Measurements from ENCODE around the gene LAPTM5.

DNA sequence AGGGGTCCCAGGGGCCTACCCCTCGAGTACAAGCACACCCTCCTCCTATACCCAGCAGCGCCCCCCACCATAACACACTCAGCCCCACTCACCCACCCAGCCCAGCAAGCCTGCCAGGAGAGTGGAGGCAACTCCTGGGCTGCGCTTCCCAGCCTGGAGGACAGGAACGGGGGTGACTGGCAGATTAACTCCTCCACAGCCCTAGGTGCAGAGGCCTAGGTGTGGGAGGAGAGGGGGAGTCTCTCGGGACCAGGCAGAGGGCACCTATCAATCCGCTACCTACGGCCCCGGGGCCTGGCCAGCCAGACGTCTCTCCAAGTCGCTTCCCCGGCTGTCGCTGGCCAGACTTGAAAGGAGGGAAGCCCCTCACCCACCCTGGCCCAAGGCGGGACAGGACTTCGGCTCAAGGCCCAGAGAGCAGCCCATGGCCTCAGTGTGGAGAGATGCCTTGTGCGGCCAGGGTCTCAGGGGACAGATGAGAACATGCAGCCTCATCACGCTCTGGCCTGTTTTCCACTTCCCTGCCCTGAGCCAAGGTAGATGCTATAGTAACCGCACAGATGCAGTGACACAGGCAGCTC, 59.1 kb downstream of the LAPTM5 start:
- TF ChIP-seq, protein P1, sequence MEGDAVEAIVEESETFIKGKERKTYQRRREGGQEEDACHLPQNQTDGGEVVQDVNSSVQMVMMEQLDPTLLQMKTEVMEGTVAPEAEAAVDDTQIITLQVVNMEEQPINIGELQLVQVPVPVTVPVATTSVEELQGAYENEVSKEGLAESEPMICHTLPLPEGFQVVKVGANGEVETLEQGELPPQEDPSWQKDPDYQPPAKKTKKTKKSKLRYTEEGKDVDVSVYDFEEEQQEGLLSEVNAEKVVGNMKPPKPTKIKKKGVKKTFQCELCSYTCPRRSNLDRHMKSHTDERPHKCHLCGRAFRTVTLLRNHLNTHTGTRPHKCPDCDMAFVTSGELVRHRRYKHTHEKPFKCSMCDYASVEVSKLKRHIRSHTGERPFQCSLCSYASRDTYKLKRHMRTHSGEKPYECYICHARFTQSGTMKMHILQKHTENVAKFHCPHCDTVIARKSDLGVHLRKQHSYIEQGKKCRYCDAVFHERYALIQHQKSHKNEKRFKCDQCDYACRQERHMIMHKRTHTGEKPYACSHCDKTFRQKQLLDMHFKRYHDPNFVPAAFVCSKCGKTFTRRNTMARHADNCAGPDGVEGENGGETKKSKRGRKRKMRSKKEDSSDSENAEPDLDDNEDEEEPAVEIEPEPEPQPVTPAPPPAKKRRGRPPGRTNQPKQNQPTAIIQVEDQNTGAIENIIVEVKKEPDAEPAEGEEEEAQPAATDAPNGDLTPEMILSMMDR (IDR thresholded peaks at IDR 0.05; ENCODE audit: low read depth, low read length): no peak
- TF ChIP-seq POLR2A (IDR thresholded peaks at IDR 0.05; ENCODE audit: extremely low read depth, insufficient read length) (no peak), MYC (IDR thresholded peaks at IDR 0.05; ENCODE audit: low read depth, low read length) (no peak)
- TF ChIP-seq, protein P2, sequence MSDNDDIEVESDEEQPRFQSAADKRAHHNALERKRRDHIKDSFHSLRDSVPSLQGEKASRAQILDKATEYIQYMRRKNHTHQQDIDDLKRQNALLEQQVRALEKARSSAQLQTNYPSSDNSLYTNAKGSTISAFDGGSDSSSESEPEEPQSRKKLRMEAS (IDR thresholded peaks at IDR 0.05; ENCODE audit: low read depth, low read length): no peak
